Fibroblast of lung (primary cell): Measurements from ENCODE around the gene DNAI1. TPM values are rescaled to one million over a fixed set of nuclear protein-coding genes. Genes with fewer than 3 reads are reported as not detected.

Experiments used
- DNase-seq, 2 donors: peaks; one replicate each; pipeline versions ENCODE4 v3.0.0 to v3.0.0-alpha.2; 2010; ENCODE audit warnings: low read depth in 2 of 2
- H2AFZ ChIP-seq: 2 replicates; pipeline ENCODE4 v1.5.1; 2012; ENCODE audit warnings: low read length, control low read depth, inconsistent platforms
- H3K27ac ChIP-seq: 2 replicates; pipeline ENCODE4 v1.5.1; 2011; ENCODE audit warnings: low read length, control low read depth; ENCODE audit not compliant: insufficient read depth
- H3K27me3 ChIP-seq: 2 replicates; pipeline ENCODE4 v1.5.1; 2011; ENCODE audit warnings: mild to moderate bottlenecking, low read length; ENCODE audit not compliant: control insufficient read depth, insufficient read depth
- H3K36me3 ChIP-seq: 2 replicates; pipeline ENCODE4 v1.5.1; 2011; ENCODE audit warnings: low read length; ENCODE audit not compliant: control insufficient read depth, insufficient read depth
- H3K4me1 ChIP-seq: 2 replicates; pipeline ENCODE4 v1.5.1; 2011; ENCODE audit warnings: low read length; ENCODE audit not compliant: control insufficient read depth, insufficient read depth; ENCODE audit errors: extremely low read depth
- H3K4me2 ChIP-seq: 2 replicates; pipeline ENCODE4 v1.5.1; 2011; ENCODE audit warnings: low read length, control low read depth; ENCODE audit not compliant: insufficient read depth; ENCODE audit errors: extremely low read depth
- H3K4me3 ChIP-seq, 4 experiments: fragments of 200-600 bp in 1 of 4; sonication (generic) in 1 of 4; replicated peaks in 1 of 4; 2 replicates each; pipeline ENCODE4 v1.5.1; 2011 to 2016; ENCODE audit warnings: low read length in 4 of 4, low read depth in 3 of 4, mild to moderate bottlenecking in 3 of 4, control low read depth in 2 of 4, inconsistent platforms in 1 of 4, mixed read lengths in 1 of 4; ENCODE audit not compliant: insufficient read depth in 1 of 4; ENCODE audit errors: control extremely low read depth in 1 of 4
- H3K79me2 ChIP-seq: 2 replicates; pipeline ENCODE4 v1.5.1; 2012; ENCODE audit warnings: mild to moderate bottlenecking, low read length, inconsistent platforms; ENCODE audit not compliant: control insufficient read depth, insufficient read depth
- H3K9ac ChIP-seq: 2 replicates; pipeline ENCODE4 v1.5.1; 2011; ENCODE audit warnings: mild to moderate bottlenecking, low read length, control low read depth; ENCODE audit not compliant: insufficient read depth
- H3K9me3 ChIP-seq: 2 replicates; pipeline ENCODE4 v1.5.1; 2012; ENCODE audit warnings: low read depth, low read length; ENCODE audit not compliant: control insufficient read depth, insufficient read depth
- H4K20me1 ChIP-seq: 2 replicates; pipeline ENCODE4 v1.5.1; 2011; ENCODE audit warnings: low read length; ENCODE audit not compliant: control insufficient read depth, insufficient read depth; ENCODE audit errors: extremely low read depth
- EZH2 ChIP-seq: IDR thresholded peaks from 2 replicates; pipeline ENCODE4 v1.5.1; 2012; ENCODE audit warnings: low read length, control low read depth, mild to moderate bottlenecking; ENCODE audit errors: missing control alignments
- polyA plus RNA-seq, 2 donors: library from polyadenylated mRNA; depleted of rRNA in 1 of 2; stranded (reverse) in 1 of 2; unstranded in 1 of 2; fragments of >200 nt; gene quantifications; 2 replicates each; pipeline ENCODE4 v1.2.1, GENCODE V29; 2011 to 2012; ENCODE audit warnings: missing spikeins in 1 of 2
- total RNA-seq: library from RNA; depleted of rRNA; stranded (reverse); fragments of >200 nt; gene quantifications from 2 replicates; pipeline ENCODE4 v1.2.1, GENCODE V29; 2014
- TF ChIP-seq, protein P1 (sequence below), 2 donors: IDR thresholded peaks in 1 of 2; conservative IDR thresholded peaks in 1 of 2; 1 replicate in 1 of 2; 2 replicates in 1 of 2; pipeline ENCODE4 v1.5.1; 2011 to 2012; ENCODE audit warnings: low read length in 2 of 2, control low read depth in 1 of 2, inconsistent platforms in 1 of 2, low read depth in 1 of 2, mild to moderate bottlenecking in 1 of 2

The DNAI1 gene
- total and polyA plus RNA-seq, 2 donors (not counting 1 experiment from before 2014, with no cell fraction given) = not detected

DNA sequence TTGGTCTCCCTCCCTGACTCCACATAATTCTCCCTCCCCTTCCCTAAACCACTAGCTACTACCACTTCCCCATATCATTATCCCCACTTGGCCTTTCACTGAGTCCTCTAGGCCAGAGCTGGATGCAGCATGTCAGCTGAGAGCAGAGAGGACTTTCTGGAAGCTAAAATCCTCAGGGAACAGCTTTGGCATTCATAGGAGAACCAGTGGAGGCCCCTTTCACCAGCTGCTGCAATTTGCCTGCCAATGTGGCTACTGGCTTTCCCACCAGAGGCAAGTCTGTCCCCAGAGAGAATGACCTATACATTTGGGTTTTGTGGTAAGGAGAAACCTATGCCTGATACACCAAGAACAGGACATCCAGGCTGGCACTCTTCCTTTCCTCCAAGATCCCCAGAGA lies 14.6 kb upstream of the DNAI1 start:
- no peaks in the 10 kb centered on the region for H3K79me2 ChIP-seq
- no peaks in the 10 kb centered on the region for H3K27me3 ChIP-seq
- no peaks in the 10 kb centered on the region for H3K9me3 ChIP-seq
- H2AFZ ChIP-seq = no peak overlapping the region
- H4K20me1 ChIP-seq = peaks cover 5% of the 10 kb centered on the region
- H3K27ac ChIP-seq = no peak overlapping the region
- no peak overlapping the region for H3K9ac ChIP-seq
- H3K4me1 ChIP-seq = no peaks in the 10 kb centered on the region
- H3K4me2 ChIP-seq = no peak overlapping the region
- TF ChIP-seq, protein P1, sequence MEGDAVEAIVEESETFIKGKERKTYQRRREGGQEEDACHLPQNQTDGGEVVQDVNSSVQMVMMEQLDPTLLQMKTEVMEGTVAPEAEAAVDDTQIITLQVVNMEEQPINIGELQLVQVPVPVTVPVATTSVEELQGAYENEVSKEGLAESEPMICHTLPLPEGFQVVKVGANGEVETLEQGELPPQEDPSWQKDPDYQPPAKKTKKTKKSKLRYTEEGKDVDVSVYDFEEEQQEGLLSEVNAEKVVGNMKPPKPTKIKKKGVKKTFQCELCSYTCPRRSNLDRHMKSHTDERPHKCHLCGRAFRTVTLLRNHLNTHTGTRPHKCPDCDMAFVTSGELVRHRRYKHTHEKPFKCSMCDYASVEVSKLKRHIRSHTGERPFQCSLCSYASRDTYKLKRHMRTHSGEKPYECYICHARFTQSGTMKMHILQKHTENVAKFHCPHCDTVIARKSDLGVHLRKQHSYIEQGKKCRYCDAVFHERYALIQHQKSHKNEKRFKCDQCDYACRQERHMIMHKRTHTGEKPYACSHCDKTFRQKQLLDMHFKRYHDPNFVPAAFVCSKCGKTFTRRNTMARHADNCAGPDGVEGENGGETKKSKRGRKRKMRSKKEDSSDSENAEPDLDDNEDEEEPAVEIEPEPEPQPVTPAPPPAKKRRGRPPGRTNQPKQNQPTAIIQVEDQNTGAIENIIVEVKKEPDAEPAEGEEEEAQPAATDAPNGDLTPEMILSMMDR (conservative IDR thresholded peaks at IDR 0.05 in 1 of 2, IDR thresholded peaks at IDR 0.05 in 1 of 2; ENCODE audit: low read depth in 1 of 2, low read length in 2 of 2) = no peak
- TF ChIP-seq EZH2 = no peak
- no peaks in the 10 kb centered on the region for H3K36me3 ChIP-seq
- DNase-seq = no peak
- H3K4me3 ChIP-seq = no peak overlapping the region

- Histone ChIP-seq H3K9ac (no peak overlapping the region), H3K4me3 (no peak overlapping the region), H3K4me2 (no peak overlapping the region), H4K20me1 (peaks cover 3% of the 10 kb centered on the region), H3K27me3 (no peaks in the 10 kb centered on the region), H3K4me1 (no peaks in the 10 kb centered on the region), H2AFZ (no peak overlapping the region), H3K36me3 (no peaks in the 10 kb centered on the region), H3K79me2 (no peaks in the 10 kb centered on the region), H3K9me3 (no peaks in the 10 kb centered on the region), H3K27ac (no peak overlapping the region)
- TF ChIP-seq, protein P1 (conservative IDR thresholded peaks at IDR 0.05 in 1 of 2, IDR thresholded peaks at IDR 0.05 in 1 of 2; ENCODE audit: low read depth in 1 of 2, low read length in 2 of 2) = no peak
- no peak for TF ChIP-seq EZH2
- DNase-seq = peak in 1 of 2 donors; percentile 72
These were observed 12.1 kb upstream of the DNAI1 start for GRCh38 chr9:34446468-34446891.

GRCh38 chr9:34446951-34447350 lies 11.7 kb upstream of the DNAI1 start:
- no peaks in the 10 kb centered on the region for H3K4me1 ChIP-seq
- no peak overlapping the region for H3K4me3 ChIP-seq
- no peak overlapping the region for H2AFZ ChIP-seq
- H3K27ac ChIP-seq = no peak overlapping the region
- no peaks in the 10 kb centered on the region for H3K79me2 ChIP-seq
- H3K9ac ChIP-seq = no peak overlapping the region
- no peaks in the 10 kb centered on the region for H3K36me3 ChIP-seq
- DNase-seq = no peak
- H3K27me3 ChIP-seq = no peaks in the 10 kb centered on the region
- TF ChIP-seq EZH2 = no peak
- TF ChIP-seq, protein P1 (conservative IDR thresholded peaks at IDR 0.05 in 1 of 2, IDR thresholded peaks at IDR 0.05 in 1 of 2; ENCODE audit: low read depth in 1 of 2, low read length in 2 of 2) = no peak
- no peak overlapping the region for H3K4me2 ChIP-seq
- H3K9me3 ChIP-seq = no peaks in the 10 kb centered on the region
- peaks cover 3% of the 10 kb centered on the region for H4K20me1 ChIP-seq
